GM23338 (cell line): ENCODE measurements around the gene ETF1. TPM values are rescaled to one million over a fixed set of nuclear protein-coding genes. Genes with fewer than 3 reads are reported as not detected.

Source experiments
- ATAC-seq: fragments of 200-7000 bp; cut with Tn5 transposase; 3 replicates; pipeline ENCODE4 v1.9.1; 2020
- DNase-seq: peaks from one replicate; pipeline ENCODE4 v3.0.0-alpha.2; 2015; ENCODE audit warnings: low spot score
- H2AFZ ChIP-seq: fragments of 200-600 bp; sonication (generic); 2 replicates; pipeline ENCODE4 v1.8.0; 2016; ENCODE audit warnings: antibody characterized with exemption, mild to moderate bottlenecking, moderate library complexity
- H3F3A ChIP-seq: fragments of 200-600 bp; sonication (generic); replicated peaks from 2 replicates; pipeline ENCODE4 v1.8.0; 2017; ENCODE audit warnings: antibody characterized with exemption, mixed run types, low read depth
- H3K27ac ChIP-seq: fragments of 200-600 bp; sonication (generic); 2 replicates; pipeline ENCODE4 v1.6.1; 2016; ENCODE audit warnings: low read depth
- H3K27me3 ChIP-seq: fragments of 200-600 bp; sonication (generic); 2 replicates; pipeline ENCODE4 v1.8.0; 2016; ENCODE audit warnings: mild to moderate bottlenecking, mixed run types, moderate library complexity; ENCODE audit not compliant: insufficient read depth
- H3K36me3 ChIP-seq: fragments of 200-600 bp; sonication (generic); 2 replicates; pipeline ENCODE4 v1.8.0; 2016; ENCODE audit warnings: mild to moderate bottlenecking; ENCODE audit not compliant: insufficient read depth
- H3K4me1 ChIP-seq: fragments of 200-600 bp; sonication (generic); 2 replicates; pipeline ENCODE4 v1.8.0; 2016; ENCODE audit warnings: mild to moderate bottlenecking, moderate library complexity; ENCODE audit not compliant: insufficient read depth
- H3K4me2 ChIP-seq: fragments of 200-600 bp; sonication (generic); 2 replicates; pipeline ENCODE4 v1.7.1; 2017; ENCODE audit warnings: mixed run types
- H3K4me3 ChIP-seq: fragments of 200-600 bp; sonication (generic); 2 replicates; pipeline ENCODE4 v1.6.1; 2016; ENCODE audit warnings: mixed run types
- H3K79me2 ChIP-seq: fragments of 200-600 bp; sonication (generic); replicated peaks from 2 replicates; pipeline ENCODE4 v1.8.0; 2017; ENCODE audit warnings: mild to moderate bottlenecking; ENCODE audit not compliant: insufficient read depth
- H3K9me2 ChIP-seq: fragments of 200-600 bp; sonication (generic); 2 replicates; pipeline ENCODE4 v1.8.0; 2017; ENCODE audit not compliant: insufficient read depth
- H4K20me1 ChIP-seq: fragments of 200-600 bp; sonication (generic); replicated peaks from 2 replicates; pipeline ENCODE4 v1.8.0; 2017; ENCODE audit warnings: mild to moderate bottlenecking; ENCODE audit not compliant: insufficient read depth
- H3K27ac Mint-ChIP-seq: 2 replicates; pipeline ENCODE4 v1.8.0; 2020; ENCODE audit warnings: inconsistent platforms, mild to moderate bottlenecking, moderate library complexity, mixed read lengths
- H3K27me3 Mint-ChIP-seq: 3 replicates; pipeline ENCODE4 v1.8.0; 2022; ENCODE audit warnings: low read depth, mild to moderate bottlenecking, moderate library complexity, mixed read lengths, inconsistent platforms; ENCODE audit not compliant: insufficient read depth, poor library complexity
- H3K36me3 Mint-ChIP-seq: 3 replicates; pipeline ENCODE4 v1.8.0; 2021; ENCODE audit warnings: low read depth, mild to moderate bottlenecking, inconsistent platforms, moderate library complexity, mixed read lengths
- H3K4me1 Mint-ChIP-seq: 3 replicates; pipeline ENCODE4 v1.8.0; 2020; ENCODE audit warnings: mild to moderate bottlenecking, inconsistent platforms, mixed read lengths
- H3K4me3 Mint-ChIP-seq: 3 replicates; pipeline ENCODE4 v1.8.0; 2021; ENCODE audit warnings: moderate library complexity, mild to moderate bottlenecking, inconsistent platforms, mixed read lengths
- H3K9me3 Mint-ChIP-seq: 3 replicates; pipeline ENCODE4 v1.8.0; 2020; ENCODE audit warnings: moderate library complexity, mild to moderate bottlenecking, inconsistent platforms, mixed read lengths
- CREB1 ChIP-seq: fragments of 250-450 bp; sonication (Bioruptor Pico); IDR thresholded peaks from 2 replicates; pipeline ENCODE4 v1.5.0; 2020; ENCODE audit warnings: low read depth, mild to moderate bottlenecking, moderate library complexity
- EZH2phosphoT487 ChIP-seq: fragments of 200-600 bp; sonication (generic); IDR thresholded peaks from one replicate; pipeline ENCODE4 v1.8.1; 2018; ENCODE audit warnings: antibody characterized with exemption; ENCODE audit not compliant: unreplicated experiment
- NANOG ChIP-seq: IDR thresholded peaks from 2 replicates; pipeline ENCODE4 v1.6.1; 2016; ENCODE audit warnings: antibody characterized with exemption, borderline replicate concordance
- POLR2AphosphoS5 ChIP-seq: IDR thresholded peaks from 2 replicates; pipeline ENCODE4 v1.6.1; 2016; ENCODE audit warnings: antibody characterized with exemption, low read depth
- STAT1 ChIP-seq: IDR thresholded peaks from one replicate; pipeline ENCODE4 v1.6.1; 2016; ENCODE audit warnings: antibody characterized with exemption; ENCODE audit not compliant: unreplicated experiment
- ZNF114 ChIP-seq: fragments of 250-450 bp; sonication (Bioruptor Pico); IDR thresholded peaks from 2 replicates; pipeline ENCODE4 v1.5.0; 2020; ENCODE audit warnings: mild to moderate bottlenecking, moderate library complexity
- ZNF331 ChIP-seq: fragments of 250-450 bp; sonication (Bioruptor Pico); IDR thresholded peaks from 2 replicates; pipeline ENCODE4 v1.5.0; 2020; ENCODE audit warnings: low read depth, mild to moderate bottlenecking, moderate library complexity
- polyA plus RNA-seq: library from polyadenylated mRNA; unstranded; fragments of >200 nt; fragmentation: Nextera tagmentation; extraction: Ambion mirVana; gene quantifications from 2 replicates; pipeline ENCODE4 v1.2.1, GENCODE V29; 2016
- total RNA-seq: library from RNA; depleted of rRNA; stranded (reverse); fragments of >200 nt; shearing (Covaris generic); gene quantifications from 2 replicates; pipeline ENCODE4 v1.2.3, GENCODE V29; 2014
- TF ChIP-seq, protein P1 (sequence below): fragments of 250-450 bp; sonication (Bioruptor Pico); IDR thresholded peaks from 2 replicates; pipeline ENCODE4 v1.5.0; 2020; ENCODE audit warnings: mild to moderate bottlenecking, moderate library complexity
- TF ChIP-seq, protein P2 (sequence below), 2 experiments: fragments of 200-600 bp in 1 of 2; sonication (generic) in 1 of 2; conservative IDR thresholded peaks; 2 replicates each; pipeline versions ENCODE4 v1.5.1 to v1.6.1; 2016 to 2017; ENCODE audit warnings: antibody characterized with exemption in 2 of 2, low read depth in 2 of 2, mild to moderate bottlenecking in 2 of 2, moderate library complexity in 1 of 2
- TF ChIP-seq, protein P3 (sequence below): IDR thresholded peaks from 2 replicates; pipeline ENCODE4 v1.6.1; 2016; ENCODE audit warnings: antibody characterized with exemption

Gene ETF1
- total and polyA plus RNA-seq, 2 experiments from 2014 or later: 68.9 to 136 TPM

DNA sequence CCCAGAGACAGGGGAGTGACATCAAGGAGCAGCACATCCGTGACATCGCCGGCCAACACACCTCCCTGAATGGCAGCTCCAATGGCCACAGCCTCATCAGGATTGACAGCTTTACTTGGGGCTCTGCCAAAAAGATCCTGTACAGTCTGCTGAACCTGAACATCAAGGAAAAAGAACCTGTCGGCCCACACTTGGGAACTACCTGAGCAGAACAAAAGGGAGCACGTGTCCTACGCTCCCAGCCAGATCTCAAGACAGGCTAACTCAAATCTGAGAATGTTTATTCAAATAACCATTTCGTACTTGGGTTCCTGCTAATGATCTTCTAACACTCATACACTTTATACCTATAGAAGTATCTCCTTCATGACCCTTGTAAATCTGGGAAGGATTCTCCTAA, 16.9 kb upstream of the ETF1 start (continued):
- TF ChIP-seq, protein P1, sequence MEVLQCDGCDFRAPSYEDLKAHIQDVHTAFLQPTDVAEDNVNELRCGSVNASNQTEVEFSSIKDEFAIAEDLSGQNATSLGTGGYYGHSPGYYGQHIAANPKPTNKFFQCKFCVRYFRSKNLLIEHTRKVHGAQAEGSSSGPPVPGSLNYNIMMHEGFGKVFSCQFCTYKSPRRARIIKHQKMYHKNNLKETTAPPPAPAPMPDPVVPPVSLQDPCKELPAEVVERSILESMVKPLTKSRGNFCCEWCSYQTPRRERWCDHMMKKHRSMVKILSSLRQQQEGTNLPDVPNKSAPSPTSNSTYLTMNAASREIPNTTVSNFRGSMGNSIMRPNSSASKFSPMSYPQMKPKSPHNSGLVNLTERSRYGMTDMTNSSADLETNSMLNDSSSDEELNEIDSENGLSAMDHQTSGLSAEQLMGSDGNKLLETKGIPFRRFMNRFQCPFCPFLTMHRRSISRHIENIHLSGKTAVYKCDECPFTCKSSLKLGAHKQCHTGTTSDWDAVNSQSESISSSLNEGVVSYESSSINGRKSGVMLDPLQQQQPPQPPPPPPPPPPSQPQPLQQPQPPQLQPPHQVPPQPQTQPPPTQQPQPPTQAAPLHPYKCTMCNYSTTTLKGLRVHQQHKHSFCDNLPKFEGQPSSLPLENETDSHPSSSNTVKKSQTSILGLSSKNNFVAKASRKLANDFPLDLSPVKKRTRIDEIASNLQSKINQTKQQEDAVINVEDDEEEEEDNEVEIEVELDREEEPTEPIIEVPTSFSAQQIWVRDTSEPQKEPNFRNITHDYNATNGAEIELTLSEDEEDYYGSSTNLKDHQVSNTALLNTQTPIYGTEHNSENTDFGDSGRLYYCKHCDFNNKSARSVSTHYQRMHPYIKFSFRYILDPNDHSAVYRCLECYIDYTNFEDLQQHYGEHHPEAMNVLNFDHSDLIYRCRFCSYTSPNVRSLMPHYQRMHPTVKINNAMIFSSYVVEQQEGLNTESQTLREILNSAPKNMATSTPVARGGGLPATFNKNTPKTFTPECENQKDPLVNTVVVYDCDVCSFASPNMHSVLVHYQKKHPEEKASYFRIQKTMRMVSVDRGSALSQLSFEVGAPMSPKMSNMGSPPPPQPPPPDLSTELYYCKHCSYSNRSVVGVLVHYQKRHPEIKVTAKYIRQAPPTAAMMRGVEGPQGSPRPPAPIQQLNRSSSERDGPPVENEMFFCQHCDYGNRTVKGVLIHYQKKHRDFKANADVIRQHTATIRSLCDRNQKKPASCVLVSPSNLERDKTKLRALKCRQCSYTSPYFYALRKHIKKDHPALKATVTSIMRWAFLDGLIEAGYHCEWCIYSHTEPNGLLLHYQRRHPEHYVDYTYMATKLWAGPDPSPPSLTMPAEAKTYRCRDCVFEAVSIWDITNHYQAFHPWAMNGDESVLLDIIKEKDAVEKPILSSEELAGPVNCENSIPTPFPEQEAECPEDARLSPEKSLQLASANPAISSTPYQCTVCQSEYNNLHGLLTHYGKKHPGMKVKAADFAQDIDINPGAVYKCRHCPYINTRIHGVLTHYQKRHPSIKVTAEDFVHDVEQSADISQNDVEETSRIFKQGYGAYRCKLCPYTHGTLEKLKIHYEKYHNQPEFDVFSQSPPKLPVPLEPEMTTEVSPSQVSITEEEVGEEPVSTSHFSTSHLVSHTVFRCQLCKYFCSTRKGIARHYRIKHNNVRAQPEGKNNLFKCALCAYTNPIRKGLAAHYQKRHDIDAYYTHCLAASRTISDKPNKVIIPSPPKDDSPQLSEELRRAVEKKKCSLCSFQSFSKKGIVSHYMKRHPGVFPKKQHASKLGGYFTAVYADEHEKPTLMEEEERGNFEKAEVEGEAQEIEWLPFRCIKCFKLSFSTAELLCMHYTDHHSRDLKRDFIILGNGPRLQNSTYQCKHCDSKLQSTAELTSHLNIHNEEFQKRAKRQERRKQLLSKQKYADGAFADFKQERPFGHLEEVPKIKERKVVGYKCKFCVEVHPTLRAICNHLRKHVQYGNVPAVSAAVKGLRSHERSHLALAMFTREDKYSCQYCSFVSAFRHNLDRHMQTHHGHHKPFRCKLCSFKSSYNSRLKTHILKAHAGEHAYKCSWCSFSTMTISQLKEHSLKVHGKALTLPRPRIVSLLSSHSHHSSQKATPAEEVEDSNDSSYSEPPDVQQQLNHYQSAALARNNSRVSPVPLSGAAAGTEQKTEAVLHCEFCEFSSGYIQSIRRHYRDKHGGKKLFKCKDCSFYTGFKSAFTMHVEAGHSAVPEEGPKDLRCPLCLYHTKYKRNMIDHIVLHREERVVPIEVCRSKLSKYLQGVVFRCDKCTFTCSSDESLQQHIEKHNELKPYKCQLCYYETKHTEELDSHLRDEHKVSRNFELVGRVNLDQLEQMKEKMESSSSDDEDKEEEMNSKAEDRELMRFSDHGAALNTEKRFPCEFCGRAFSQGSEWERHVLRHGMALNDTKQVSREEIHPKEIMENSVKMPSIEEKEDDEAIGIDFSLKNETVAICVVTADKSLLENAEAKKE (CRISPR knock-in tag): no peak
- TF ChIP-seq CREB1 (CRISPR knock-in tag): no peak
- TF ChIP-seq POLR2AphosphoS5: no peak
- TF ChIP-seq ZNF331: no peak
- no peak for TF ChIP-seq ZNF114
- TF ChIP-seq EZH2phosphoT487: no peak

DNA sequence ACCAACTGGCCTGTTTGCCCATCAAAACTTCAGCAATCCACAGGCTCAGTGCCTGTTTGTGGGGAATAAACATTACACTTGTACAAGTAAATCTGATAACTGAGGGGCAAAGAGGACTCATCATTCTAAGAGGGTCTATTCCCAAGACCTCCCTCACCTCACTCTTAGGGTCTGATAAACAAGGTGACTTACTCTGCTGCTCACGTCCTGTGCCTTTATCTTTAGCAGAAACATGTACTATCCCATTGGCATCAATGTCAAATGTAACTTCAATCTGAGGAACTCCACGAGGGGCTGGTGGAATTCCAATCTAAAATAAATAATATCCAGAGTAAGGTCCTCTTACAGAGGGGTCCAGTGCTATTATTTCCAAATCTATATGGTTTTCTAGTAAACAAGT, 14.6 kb upstream of the ETF1 start:
- H3K27ac Mint-ChIP-seq: no peak overlapping the region
- H3K4me1 Mint-ChIP-seq: no peaks in the 10 kb centered on the region
- Histone ChIP-seq H3K27me3 (no peaks in the 10 kb centered on the region), H2AFZ (no peak overlapping the region), H3K79me2 (peaks cover 28% of the 10 kb centered on the region), H4K20me1 (peaks cover 56% of the 10 kb centered on the region), H3K4me2 (no peak overlapping the region), H3K36me3 (peaks cover 78% of the 10 kb centered on the region), H3K4me3 (no peak overlapping the region), H3K27ac (no peak overlapping the region; the same call in 1 of the 2 replicates), H3F3A (peaks cover 48% of the 10 kb centered on the region), H3K4me1 (no peaks in the 10 kb centered on the region), H3K9me2 (no peaks in the 10 kb centered on the region)
- H3K9me3 Mint-ChIP-seq: no peaks in the 10 kb centered on the region
- H3K27me3 Mint-ChIP-seq: peaks cover 6% of the 10 kb centered on the region
- ATAC-seq: no peak
- DNase-seq: no peak
- peaks cover 96% of the 10 kb centered on the region for H3K36me3 Mint-ChIP-seq
- H3K4me3 Mint-ChIP-seq: no peak overlapping the region
- TF ChIP-seq STAT1 (no peak), ZNF114 (no peak), NANOG (no peak), CREB1 (CRISPR knock-in tag) (no peak), ZNF331 (no peak), EZH2phosphoT487 (no peak)
- TF ChIP-seq, protein P2, sequence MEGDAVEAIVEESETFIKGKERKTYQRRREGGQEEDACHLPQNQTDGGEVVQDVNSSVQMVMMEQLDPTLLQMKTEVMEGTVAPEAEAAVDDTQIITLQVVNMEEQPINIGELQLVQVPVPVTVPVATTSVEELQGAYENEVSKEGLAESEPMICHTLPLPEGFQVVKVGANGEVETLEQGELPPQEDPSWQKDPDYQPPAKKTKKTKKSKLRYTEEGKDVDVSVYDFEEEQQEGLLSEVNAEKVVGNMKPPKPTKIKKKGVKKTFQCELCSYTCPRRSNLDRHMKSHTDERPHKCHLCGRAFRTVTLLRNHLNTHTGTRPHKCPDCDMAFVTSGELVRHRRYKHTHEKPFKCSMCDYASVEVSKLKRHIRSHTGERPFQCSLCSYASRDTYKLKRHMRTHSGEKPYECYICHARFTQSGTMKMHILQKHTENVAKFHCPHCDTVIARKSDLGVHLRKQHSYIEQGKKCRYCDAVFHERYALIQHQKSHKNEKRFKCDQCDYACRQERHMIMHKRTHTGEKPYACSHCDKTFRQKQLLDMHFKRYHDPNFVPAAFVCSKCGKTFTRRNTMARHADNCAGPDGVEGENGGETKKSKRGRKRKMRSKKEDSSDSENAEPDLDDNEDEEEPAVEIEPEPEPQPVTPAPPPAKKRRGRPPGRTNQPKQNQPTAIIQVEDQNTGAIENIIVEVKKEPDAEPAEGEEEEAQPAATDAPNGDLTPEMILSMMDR (conservative IDR thresholded peaks at IDR 0.05; ENCODE audit: low read depth in 2 of 2): no peak
- TF ChIP-seq, protein P3, sequence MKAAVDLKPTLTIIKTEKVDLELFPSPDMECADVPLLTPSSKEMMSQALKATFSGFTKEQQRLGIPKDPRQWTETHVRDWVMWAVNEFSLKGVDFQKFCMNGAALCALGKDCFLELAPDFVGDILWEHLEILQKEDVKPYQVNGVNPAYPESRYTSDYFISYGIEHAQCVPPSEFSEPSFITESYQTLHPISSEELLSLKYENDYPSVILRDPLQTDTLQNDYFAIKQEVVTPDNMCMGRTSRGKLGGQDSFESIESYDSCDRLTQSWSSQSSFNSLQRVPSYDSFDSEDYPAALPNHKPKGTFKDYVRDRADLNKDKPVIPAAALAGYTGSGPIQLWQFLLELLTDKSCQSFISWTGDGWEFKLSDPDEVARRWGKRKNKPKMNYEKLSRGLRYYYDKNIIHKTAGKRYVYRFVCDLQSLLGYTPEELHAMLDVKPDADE: no peak
